Measurements from ENCODE around the gene HOXD9. TPM values are rescaled to one million over a fixed set of nuclear protein-coding genes. Genes with fewer than 3 reads are reported as not detected.

The HOXD9 gene
- total RNA-seq, 1 donor from 2014 or later = not detected

GRCh38 chr2:176174382-176174823 lies 51.9 kb downstream of the HOXD9 start:
- H3K4me3 Mint-ChIP-seq (ENCODE audit: unreplicated experiment) = no peak overlapping the region
- H3K9me3 Mint-ChIP-seq (ENCODE audit: low read depth) = peaks cover 5% of the 10 kb centered on the region
- DNase-seq (ENCODE audit: low spot score) = no peak
- peaks cover 83% of the 10 kb centered on the region for H3K27me3 Mint-ChIP-seq (ENCODE audit: low read depth)
- H3K4me1 Mint-ChIP-seq (ENCODE audit: low read depth) = no peaks in the 10 kb centered on the region
- TF ChIP-seq CTCF (IDR thresholded peaks at IDR 0.05) = no peak
- H3K27ac Mint-ChIP-seq (ENCODE audit: unreplicated experiment) = no peak overlapping the region
- peaks cover 6% of the 10 kb centered on the region for H3K36me3 Mint-ChIP-seq (ENCODE audit: low read depth)

Small RNA genes within 50 kb of the gene (microRNA-seq; reads per million reads assigned to microRNA genes)
- 6.6 reads per million, percentile 9 among the genes with 10 or more reads in this experiment for gene MIR10B (ENCODE audit: borderline number of aligned reads)

Other genes with a start within 250 kb of the HOXD9 start
- 51.0 to 59.5 TPM (median 53.3 TPM) in 3 replicates for gene LNPK, start 120.5 kb upstream of the HOXD9 start, total RNA-seq
- gene EVX2, start 38.8 kb upstream of the HOXD9 start, total RNA-seq = not detected in 3 replicates
- gene HOXD13, start 30.0 kb upstream of the HOXD9 start, total RNA-seq = not detected in 3 replicates
- gene HOXD12, start 22.9 kb upstream of the HOXD9 start, total RNA-seq = not detected in 3 replicates
- not detected in 3 replicates for gene HOXD11, start 15.4 kb upstream of the HOXD9 start, total RNA-seq
- gene HOXD10, start 5.9 kb upstream of the HOXD9 start, total RNA-seq = not detected in 3 replicates
- not detected in 3 replicates for gene HOXD8, start 7.0 kb downstream of the HOXD9 start, total RNA-seq
- not detected in 3 replicates for gene HOXD4, start 28.8 kb downstream of the HOXD9 start, total RNA-seq
- not detected in 3 replicates for gene HOXD3, start 34.6 kb downstream of the HOXD9 start, total RNA-seq
- not detected in 3 replicates for gene HOXD1, start 65.9 kb downstream of the HOXD9 start, total RNA-seq
- 19.4 to 21.3 TPM (median 19.5 TPM) in 3 replicates for gene MTX2, start 146.7 kb downstream of the HOXD9 start, total RNA-seq

Data from chondrocyte (in vitro differentiated cells).